Ishikawa (cell line): ENCODE data around the gene RNFT2.

Experiments used
- CEBPB ChIP-seq: IDR thresholded peaks from 2 replicates; pipeline ENCODE4 v1.6.1; 2012
- CREB1 ChIP-seq: IDR thresholded peaks from 2 replicates; pipeline ENCODE4 v1.6.1; 2012; ENCODE audit warnings: low read depth
- EP300 ChIP-seq: IDR thresholded peaks from 2 replicates; pipeline ENCODE4 v1.6.1; 2012; ENCODE audit warnings: borderline replicate concordance
- TAF1 ChIP-seq: IDR thresholded peaks from 2 replicates; pipeline ENCODE4 v1.6.1; 2012; ENCODE audit warnings: low read depth, mild to moderate bottlenecking
- YY1 ChIP-seq: IDR thresholded peaks from 2 replicates; pipeline ENCODE4 v1.6.1; 2012; ENCODE audit warnings: low read depth
- TF ChIP-seq, protein P1 (sequence below): IDR thresholded peaks from 2 replicates; pipeline ENCODE4 v1.6.1; 2012
- TF ChIP-seq, protein P2 (sequence below): IDR thresholded peaks from 2 replicates; pipeline ENCODE4 v1.6.1; 2012; ENCODE audit warnings: low read depth, mild to moderate bottlenecking

DNA sequence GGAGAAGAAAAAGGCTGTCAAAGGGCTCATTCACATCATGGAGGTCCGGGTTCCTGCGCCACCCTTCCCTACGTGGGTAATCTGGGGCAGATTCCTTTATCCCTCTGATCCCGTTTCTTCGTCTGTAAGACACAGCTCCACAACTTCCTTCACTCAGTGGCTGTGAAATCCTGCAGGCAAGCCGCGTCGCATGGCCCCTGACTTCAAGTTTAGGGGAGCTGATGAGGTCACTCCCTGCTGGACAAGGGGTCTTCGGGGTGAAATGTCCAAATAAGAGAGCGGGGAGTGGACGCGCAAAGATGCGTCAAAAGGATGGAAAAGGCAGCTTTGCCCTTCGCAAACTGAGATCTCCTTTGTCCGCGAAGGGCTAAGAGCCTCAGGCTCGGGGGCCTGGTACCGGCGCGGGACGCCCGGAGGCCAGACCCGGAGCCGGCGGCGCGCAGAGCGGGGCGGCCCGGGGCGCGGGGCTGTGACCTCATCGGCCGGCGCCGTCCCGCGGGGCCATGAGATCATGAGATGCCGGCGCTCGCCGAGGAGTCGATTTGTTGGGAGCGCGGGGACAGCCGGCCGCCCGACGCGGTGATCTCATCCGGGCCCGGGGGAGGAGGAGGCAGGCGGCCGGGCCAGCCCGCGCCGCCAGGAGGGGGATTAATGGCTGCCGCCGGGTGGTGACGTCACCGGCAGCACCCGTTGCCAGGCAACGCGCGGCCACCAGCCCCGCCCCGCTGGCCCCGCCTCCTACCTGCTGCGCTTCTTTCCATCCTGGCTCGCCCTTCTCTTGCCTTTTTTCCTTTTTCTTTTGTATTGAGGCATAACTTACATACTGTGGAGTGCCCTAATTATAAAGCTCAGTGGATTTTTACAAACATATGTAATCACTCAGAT, 81.1 kb downstream of the RNFT2 start:
- TF ChIP-seq YY1 = peak; percentile 90
- TF ChIP-seq, protein P1, sequence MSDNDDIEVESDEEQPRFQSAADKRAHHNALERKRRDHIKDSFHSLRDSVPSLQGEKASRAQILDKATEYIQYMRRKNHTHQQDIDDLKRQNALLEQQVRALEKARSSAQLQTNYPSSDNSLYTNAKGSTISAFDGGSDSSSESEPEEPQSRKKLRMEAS = no peak
- TF ChIP-seq EP300 = no peak
- no peak for TF ChIP-seq CEBPB
- no peak for TF ChIP-seq TAF1
- TF ChIP-seq CREB1 = peak; percentile 71
- TF ChIP-seq, protein P2, sequence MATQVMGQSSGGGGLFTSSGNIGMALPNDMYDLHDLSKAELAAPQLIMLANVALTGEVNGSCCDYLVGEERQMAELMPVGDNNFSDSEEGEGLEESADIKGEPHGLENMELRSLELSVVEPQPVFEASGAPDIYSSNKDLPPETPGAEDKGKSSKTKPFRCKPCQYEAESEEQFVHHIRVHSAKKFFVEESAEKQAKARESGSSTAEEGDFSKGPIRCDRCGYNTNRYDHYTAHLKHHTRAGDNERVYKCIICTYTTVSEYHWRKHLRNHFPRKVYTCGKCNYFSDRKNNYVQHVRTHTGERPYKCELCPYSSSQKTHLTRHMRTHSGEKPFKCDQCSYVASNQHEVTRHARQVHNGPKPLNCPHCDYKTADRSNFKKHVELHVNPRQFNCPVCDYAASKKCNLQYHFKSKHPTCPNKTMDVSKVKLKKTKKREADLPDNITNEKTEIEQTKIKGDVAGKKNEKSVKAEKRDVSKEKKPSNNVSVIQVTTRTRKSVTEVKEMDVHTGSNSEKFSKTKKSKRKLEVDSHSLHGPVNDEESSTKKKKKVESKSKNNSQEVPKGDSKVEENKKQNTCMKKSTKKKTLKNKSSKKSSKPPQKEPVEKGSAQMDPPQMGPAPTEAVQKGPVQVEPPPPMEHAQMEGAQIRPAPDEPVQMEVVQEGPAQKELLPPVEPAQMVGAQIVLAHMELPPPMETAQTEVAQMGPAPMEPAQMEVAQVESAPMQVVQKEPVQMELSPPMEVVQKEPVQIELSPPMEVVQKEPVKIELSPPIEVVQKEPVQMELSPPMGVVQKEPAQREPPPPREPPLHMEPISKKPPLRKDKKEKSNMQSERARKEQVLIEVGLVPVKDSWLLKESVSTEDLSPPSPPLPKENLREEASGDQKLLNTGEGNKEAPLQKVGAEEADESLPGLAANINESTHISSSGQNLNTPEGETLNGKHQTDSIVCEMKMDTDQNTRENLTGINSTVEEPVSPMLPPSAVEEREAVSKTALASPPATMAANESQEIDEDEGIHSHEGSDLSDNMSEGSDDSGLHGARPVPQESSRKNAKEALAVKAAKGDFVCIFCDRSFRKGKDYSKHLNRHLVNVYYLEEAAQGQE = no peak
